GM21786 (cell line): Measurements from ENCODE around the gene TPTE2.
A peak's percentile ranks its signal among the peaks of the same experiment; 100 is the strongest.
"Not testable (repeated sequence)": the region's sequence is repeated elsewhere in the genome, so short reads cannot be mapped to it uniquely, and the experiment has no call there.

Experiments
- ATAC-seq: cut with Tn5 transposase; IDR thresholded peaks from one replicate; pipeline ENCODE4 v1.9.1; 2021; ENCODE audit not compliant: unreplicated experiment

Gene TPTE2

GRCh38 chr13:19561127-19561582 lies at the start of gene TPTE2:
Gene TPTE2 (minus strand): TSS chr13:19561532. CDS start chr13:19503234, 58,298 bp downstream.
- ATAC-seq: not testable (repeated sequence)

GRCh38 chr13:19607523-19608078 lies 46.3 kb upstream of the TPTE2 start:
- no peak for ATAC-seq

- no peak for ATAC-seq
Observed at GRCh38 chr13:19606737-19607136, 45.4 kb upstream of the TPTE2 start.

- no peak for ATAC-seq
Observed at GRCh38 chr13:19606152-19606551, 44.8 kb upstream of the TPTE2 start.

- no peak for ATAC-seq
Observed at GRCh38 chr13:19605161-19605955, 44.0 kb upstream of the TPTE2 start.

GRCh38 chr13:19604306-19604705 lies 43.0 kb upstream of the TPTE2 start:
- no peak for ATAC-seq

GRCh38 chr13:19601749-19602725 lies 40.7 kb upstream of the TPTE2 start:
- peak; percentile 79 for ATAC-seq

GRCh38 chr13:19597523-19597922 lies 36.2 kb upstream of the TPTE2 start:
- no peak for ATAC-seq

GRCh38 chr13:19596960-19597361 lies 35.6 kb upstream of the TPTE2 start:
- no peak for ATAC-seq

- no peak for ATAC-seq
Observed at GRCh38 chr13:19596086-19596485, 34.8 kb upstream of the TPTE2 start.

GRCh38 chr13:19592657-19593180 lies 31.4 kb upstream of the TPTE2 start:
- no peak for ATAC-seq

- no peak for ATAC-seq
Observed at GRCh38 chr13:19591864-19592263, 30.5 kb upstream of the TPTE2 start.

GRCh38 chr13:19590423-19590822 lies 29.1 kb upstream of the TPTE2 start:
- ATAC-seq: no peak

GRCh38 chr13:19589312-19589711 lies 28.0 kb upstream of the TPTE2 start:
- no peak for ATAC-seq

- ATAC-seq: peak; percentile 68
Observed at GRCh38 chr13:19587635-19588300, 26.4 kb upstream of the TPTE2 start.

GRCh38 chr13:19586904-19587634 lies 25.7 kb upstream of the TPTE2 start:
- ATAC-seq: peak; percentile 76

GRCh38 chr13:19581675-19582074 lies 20.3 kb upstream of the TPTE2 start:
- peak; percentile 61 for ATAC-seq

- ATAC-seq: no peak
Observed at GRCh38 chr13:19575230-19575629, 13.9 kb upstream of the TPTE2 start.

- ATAC-seq: no peak
Observed at GRCh38 chr13:19573120-19573716, 11.9 kb upstream of the TPTE2 start.
